ENCODE data around the gene FLYWCH2. TPM values are rescaled to one million over a fixed set of nuclear protein-coding genes. Genes with fewer than 3 reads are reported as not detected.
"Not testable (repeated sequence)": the region's sequence is repeated elsewhere in the genome, so short reads cannot be mapped to it uniquely, and the experiment has no call there.

The FLYWCH2 gene
- total RNA-seq, 8 experiments from 2014 or later, result 41.6 to 136 (median 49.4) TPM

- Histone ChIP-seq H3K4me3 (no peak overlapping the region), H3K4me1 (replicated peaks in 1 of 2) (peaks cover 5 to 7% of the 10 kb centered on the region in 2 donors), H3K27ac (no peak overlapping the region)
- no peak for ATAC-seq (replicated peaks in 6 of 8)
- in situ Hi-C loops (cut with MboI; ENCODE audit: low pct_unique_long_range_greater_than_20kb in 2 of 9, low sequenced_read_pairs in 9 of 9, unreplicated experiment in 9 of 9), result no loop called here
- 63 to 100% (median 79%) methylated on average over 1 to 13 of the region's 13 CpGs for WGBS, 10 experiments
Measured at GRCh38 chr16:2915196-2915929, 32.3 kb downstream of the FLYWCH2 start.

GRCh38 chr16:2919511-2920255 lies 36.7 kb downstream of the FLYWCH2 start:
- in situ Hi-C loops (cut with MboI; ENCODE audit: low pct_unique_long_range_greater_than_20kb in 2 of 9, low sequenced_read_pairs in 9 of 9, unreplicated experiment in 9 of 9), result no loop called here
- H3K27ac ChIP-seq, result no peak overlapping the region
- peak in 5 of 8 experiments; percentile 25 to 65 (median 33) for ATAC-seq (replicated peaks in 6 of 8)

GRCh38 chr16:2923481-2923880 lies 40.5 kb downstream of the FLYWCH2 start:
- Histone ChIP-seq H3K4me1 (replicated peaks in 1 of 2) (peaks cover 0 to 19% of the 10 kb centered on the region in 2 donors), H3K27ac (no peak overlapping the region), H3K4me3 (no peak overlapping the region)
- ATAC-seq (replicated peaks in 6 of 8), result no peak
- in situ Hi-C loops (cut with MboI; ENCODE audit: low pct_unique_long_range_greater_than_20kb in 2 of 9, low sequenced_read_pairs in 9 of 9, unreplicated experiment in 9 of 9), result no loop called here
- WGBS, 10 experiments, result 88 to 100% (median 100%) methylated on average over 1 to 10 of the region's 14 CpGs; no CpG with 5 or more reads in 3 of the 10 experiments

More at GRCh38 chr16:2919511-2920255, 36.7 kb downstream of the FLYWCH2 start:
- Histone ChIP-seq H3K4me1 (replicated peaks in 1 of 2) (no peaks in the 10 kb centered on the region), H3K4me3 (no peak overlapping the region)
- 0 to 42% (median 20%) methylated on average over 2 to 11 of the region's 13 CpGs for WGBS, 10 experiments

GRCh38 chr16:2924901-2925755 lies 42.1 kb downstream of the FLYWCH2 start:
- WGBS, 10 experiments, result 77% methylated on average over 4 of the region's 42 CpGs; no CpG with 5 or more reads in 9 of the 10 experiments
- in situ Hi-C loops (cut with MboI; ENCODE audit: low pct_unique_long_range_greater_than_20kb in 2 of 9, low sequenced_read_pairs in 9 of 9, unreplicated experiment in 9 of 9), result no loop called here
- Histone ChIP-seq H3K4me3 (no peak overlapping the region), H3K27ac (no peak overlapping the region), H3K4me1 (replicated peaks in 1 of 2) (peaks cover 0 to 23% of the 10 kb centered on the region in 2 donors)
- peak in 5 of 8 experiments; percentile 49 to 77 (median 57) for ATAC-seq (replicated peaks in 6 of 8)

- ATAC-seq (replicated peaks in 6 of 8), result no peak
- in situ Hi-C loops (cut with MboI; ENCODE audit: low pct_unique_long_range_greater_than_20kb in 2 of 9, low sequenced_read_pairs in 9 of 9, unreplicated experiment in 9 of 9), result no loop called here
- 48 to 100% (median 78%) methylated on average over 1 to 8 of the region's 9 CpGs; no CpG with 5 or more reads in 1 of the 10 experiments for WGBS, 10 experiments
- H3K27ac ChIP-seq, result no peak overlapping the region
- no peak overlapping the region for H3K4me3 ChIP-seq
- peaks cover 0 to 23% of the 10 kb centered on the region in 2 donors for H3K4me1 ChIP-seq (replicated peaks in 1 of 2)
Measured at GRCh38 chr16:2925951-2926649, 43.1 kb downstream of the FLYWCH2 start.

GRCh38 chr16:2926650-2926999 lies 43.6 kb downstream of the FLYWCH2 start:
- in situ Hi-C loops (cut with MboI; ENCODE audit: low pct_unique_long_range_greater_than_20kb in 2 of 9, low sequenced_read_pairs in 9 of 9, unreplicated experiment in 9 of 9), result no loop called here
- Histone ChIP-seq H3K27ac (no peak overlapping the region), H3K4me1 (replicated peaks in 1 of 2) (peaks cover 0 to 23% of the 10 kb centered on the region in 2 donors), H3K4me3 (no peak overlapping the region)
- 21 to 100% (median 82%) methylated on average over 1 to 5 of the region's 5 CpGs; no CpG with 5 or more reads in 1 of the 10 experiments for WGBS, 10 experiments
- no peak for ATAC-seq (replicated peaks in 6 of 8)

- H3K27ac ChIP-seq, result no peak overlapping the region
- 0 to 89% (median 16%) methylated on average over 1 to 16 of the region's 19 CpGs; no CpG with 5 or more reads in 1 of the 10 experiments for WGBS, 10 experiments
- H3K4me1 ChIP-seq (replicated peaks in 1 of 2), result peaks cover 0 to 23% of the 10 kb centered on the region in 2 donors
- peak; percentile 66 to 96 (median 78) for ATAC-seq (replicated peaks in 6 of 8)
- H3K4me3 ChIP-seq, result no peak overlapping the region
- in situ Hi-C loops (cut with MboI; ENCODE audit: low pct_unique_long_range_greater_than_20kb in 2 of 9, low sequenced_read_pairs in 9 of 9, unreplicated experiment in 9 of 9), result no loop called here
Measured at GRCh38 chr16:2927010-2927646, 44.1 kb downstream of the FLYWCH2 start.

GRCh38 chr16:2928151-2928550 lies 45.1 kb downstream of the FLYWCH2 start:
- H3K4me3 ChIP-seq; H3K27ac ChIP-seq; ATAC-seq (replicated peaks in 6 of 8); in situ Hi-C loops (cut with MboI; ENCODE audit: low pct_unique_long_range_greater_than_20kb in 2 of 9, low sequenced_read_pairs in 9 of 9, unreplicated experiment in 9 of 9): not testable (repeated sequence)
- 32 to 100% (median 52%) methylated on average over 1 to 4 of the region's 4 CpGs; no CpG with 5 or more reads in 6 of the 10 experiments for WGBS, 10 experiments
- H3K4me1 ChIP-seq (replicated peaks in 1 of 2), result peaks cover 0 to 23% of the 10 kb centered on the region in 2 donors

- ATAC-seq (replicated peaks in 6 of 8), result no peak
- WGBS, 10 experiments, result 66 to 100% (median 90%) methylated on average over 2 to 4 of the region's 11 CpGs; no CpG with 5 or more reads in 5 of the 10 experiments
- in situ Hi-C loops (cut with MboI; ENCODE audit: low pct_unique_long_range_greater_than_20kb in 2 of 9, low sequenced_read_pairs in 9 of 9, unreplicated experiment in 9 of 9), result no loop called here
- Histone ChIP-seq H3K27ac (no peak overlapping the region), H3K4me3 (no peak overlapping the region), H3K4me1 (replicated peaks in 1 of 2) (peaks cover 0 to 23% of the 10 kb centered on the region in 2 donors)
Measured at GRCh38 chr16:2928796-2929195, 45.8 kb downstream of the FLYWCH2 start.

GRCh38 chr16:2929693-2930092 lies 46.7 kb downstream of the FLYWCH2 start:
- Histone ChIP-seq H3K4me1 (replicated peaks in 1 of 2) (peaks cover 0 to 23% of the 10 kb centered on the region in 2 donors), H3K4me3 (no peak overlapping the region), H3K27ac (no peak overlapping the region)
- no peak for ATAC-seq (replicated peaks in 6 of 8)
- in situ Hi-C loops (cut with MboI; ENCODE audit: low pct_unique_long_range_greater_than_20kb in 2 of 9, low sequenced_read_pairs in 9 of 9, unreplicated experiment in 9 of 9), result no loop called here
- 93 to 100% (median 100%) methylated on average over 1 to 3 of the region's 14 CpGs; no CpG with 5 or more reads in 6 of the 10 experiments for WGBS, 10 experiments

- Histone ChIP-seq H3K4me3 (no peak overlapping the region), H3K4me1 (replicated peaks in 1 of 2) (peaks cover 0 to 18% of the 10 kb centered on the region in 2 donors), H3K27ac (no peak overlapping the region)
- 90 to 97% (median 94%) methylated on average over 2 to 6 of the region's 15 CpGs; no CpG with 5 or more reads in 7 of the 10 experiments for WGBS, 10 experiments
- in situ Hi-C loops (cut with MboI; ENCODE audit: low pct_unique_long_range_greater_than_20kb in 2 of 9, low sequenced_read_pairs in 9 of 9, unreplicated experiment in 9 of 9), result no loop called here
- ATAC-seq (replicated peaks in 6 of 8), result no peak
Measured at GRCh38 chr16:2930236-2930635, 47.2 kb downstream of the FLYWCH2 start.
